Testis (tissue), 2 donors: ENCODE measurements around the gene LDHAL6B.

Experiments used
- POLR2A ChIP-seq: fragments of 450-650 bp; IDR thresholded peaks from one replicate; pipeline ENCODE4 v1.6.1; 2017; ENCODE audit warnings: antibody characterized with exemption, mild to moderate bottlenecking, moderate library complexity
- TF ChIP-seq, protein P1 (sequence below), 3 experiments: fragments of 450-650 bp in 2 of 3; fragments of 200-600 bp in 1 of 3; sonication (generic) in 1 of 3; IDR thresholded peaks; one replicate each; pipeline ENCODE4 v1.5.1; 2016 to 2019; ENCODE audit warnings: antibody characterized with exemption in 3 of 3, mild to moderate bottlenecking in 2 of 3, moderate library complexity in 1 of 3

DNA sequence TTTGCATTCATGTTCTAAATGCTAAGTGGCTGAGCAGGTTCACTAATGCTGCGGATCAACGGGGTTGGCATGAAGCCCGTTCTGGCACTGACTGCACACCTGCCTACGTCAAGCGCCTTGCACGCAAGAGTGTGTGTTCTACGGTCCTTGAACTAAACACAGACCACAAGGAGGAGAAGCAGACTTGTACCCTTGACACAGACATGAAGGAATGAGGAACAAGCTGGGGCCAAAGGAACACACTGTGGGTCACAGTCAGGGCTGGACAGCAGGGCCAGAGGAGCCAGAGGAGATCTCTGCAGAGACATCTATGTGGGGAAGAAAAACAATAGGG, 48.0 kb upstream of the LDHAL6B start:
- TF ChIP-seq, protein P1, sequence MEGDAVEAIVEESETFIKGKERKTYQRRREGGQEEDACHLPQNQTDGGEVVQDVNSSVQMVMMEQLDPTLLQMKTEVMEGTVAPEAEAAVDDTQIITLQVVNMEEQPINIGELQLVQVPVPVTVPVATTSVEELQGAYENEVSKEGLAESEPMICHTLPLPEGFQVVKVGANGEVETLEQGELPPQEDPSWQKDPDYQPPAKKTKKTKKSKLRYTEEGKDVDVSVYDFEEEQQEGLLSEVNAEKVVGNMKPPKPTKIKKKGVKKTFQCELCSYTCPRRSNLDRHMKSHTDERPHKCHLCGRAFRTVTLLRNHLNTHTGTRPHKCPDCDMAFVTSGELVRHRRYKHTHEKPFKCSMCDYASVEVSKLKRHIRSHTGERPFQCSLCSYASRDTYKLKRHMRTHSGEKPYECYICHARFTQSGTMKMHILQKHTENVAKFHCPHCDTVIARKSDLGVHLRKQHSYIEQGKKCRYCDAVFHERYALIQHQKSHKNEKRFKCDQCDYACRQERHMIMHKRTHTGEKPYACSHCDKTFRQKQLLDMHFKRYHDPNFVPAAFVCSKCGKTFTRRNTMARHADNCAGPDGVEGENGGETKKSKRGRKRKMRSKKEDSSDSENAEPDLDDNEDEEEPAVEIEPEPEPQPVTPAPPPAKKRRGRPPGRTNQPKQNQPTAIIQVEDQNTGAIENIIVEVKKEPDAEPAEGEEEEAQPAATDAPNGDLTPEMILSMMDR (IDR thresholded peaks at IDR 0.05): no peak
- no peak for TF ChIP-seq POLR2A
